ENCODE results near the gene PXMP2. TPM values are rescaled to one million over a fixed set of nuclear protein-coding genes. Genes with fewer than 3 reads are reported as not detected.

Gene PXMP2
- total RNA-seq, 1 donor = 10.1 TPM

- Histone ChIP-seq H3K27me3 (ENCODE audit: insufficient read depth, low read length) (no peaks in the 10 kb centered on the region), H3K4me2 (ENCODE audit: insufficient read depth, low read length) (no peak overlapping the region), H4K20me1 (ENCODE audit: insufficient read depth, low read length) (peaks cover 53% of the 10 kb centered on the region), H3K79me2 (ENCODE audit: insufficient read depth, low read length) (peaks cover 94% of the 10 kb centered on the region), H3K9me3 (ENCODE audit: low read depth, low read length) (no peaks in the 10 kb centered on the region), H3K27ac (ENCODE audit: low read depth, low read length) (no peak overlapping the region), H3K4me3 (ENCODE audit: insufficient read depth, low read length) (no peak overlapping the region), H3K4me1 (ENCODE audit: insufficient read depth, low read length) (no peaks in the 10 kb centered on the region), H3K36me3 (ENCODE audit: insufficient read depth, low read length) (peaks cover 63% of the 10 kb centered on the region), H2AFZ (ENCODE audit: low read length) (no peak overlapping the region)
- DNase-seq (ENCODE audit: insufficient read length, low spot score, missing footprints) = no peak
- TF ChIP-seq CTCF (IDR thresholded peaks at IDR 0.05; ENCODE audit: extremely low read depth, low read depth, low read length) = no peak
Observed at GRCh38 chr12:132754160-132754932, 67.0 kb downstream of the PXMP2 start.

Small RNA genes lying within 50 kb of the gene (small RNA-seq; reads per million reads assigned to genes)
- gene RNA5SP379 = not detected

Other genes with a start within 250 kb of the PXMP2 start
- 2.7 and 12.3 TPM in 2 replicates for gene FBRSL1, start 197.4 kb upstream of the PXMP2 start, total RNA-seq
- not detected in 2 replicates for gene LRCOL1, start 77.0 kb upstream of the PXMP2 start, total RNA-seq
- not detected in 2 replicates for gene P2RX2, start 68.8 kb upstream of the PXMP2 start, total RNA-seq
- 15.2 and 22.1 TPM in 2 replicates for gene POLE, start 245 bp upstream of the PXMP2 start, total RNA-seq
- gene PGAM5, start 23.3 kb downstream of the PXMP2 start, total RNA-seq = 20.9 and 24.6 TPM in 2 replicates
- gene ANKLE2, start 74.2 kb downstream of the PXMP2 start, total RNA-seq = 79.9 and 86.1 TPM in 2 replicates
- gene GOLGA3, start 141.3 kb downstream of the PXMP2 start, total RNA-seq = 102 and 127 TPM in 2 replicates
- 54.8 and 55.0 TPM in 2 replicates for gene CHFR, start 200.0 kb downstream of the PXMP2 start, total RNA-seq

All from osteoblast (primary cell).